Left lung (tissue), 10 donors: ENCODE data around the gene KIAA0513. TPM values are rescaled to one million over a fixed set of nuclear protein-coding genes. Genes with fewer than 3 reads are reported as not detected.

Experiments
- ATAC-seq: fragments of 200-7000 bp; cut with Tn5 transposase; one replicate; pipeline ENCODE4 v1.9.1; 2020; ENCODE audit warnings: moderate library complexity
- DNase-seq, 4 donors: peaks; one replicate each; pipeline ENCODE4 v3.0.0-alpha.2; 2013 to 2020
- H3K27ac ChIP-seq, 2 donors: fragments of 200-600 bp; sonication (generic) in 1 of 2; one replicate each; pipeline versions ENCODE4 v1.5.0 to v1.8.0; 2020 to 2021
- H3K27me3 ChIP-seq, 2 donors: fragments of 200-600 bp; sonication (generic) in 1 of 2; one replicate each; pipeline versions ENCODE4 v1.5.0 to v1.8.0; 2020 to 2021
- H3K36me3 ChIP-seq, 2 donors: fragments of 200-600 bp; sonication (generic) in 1 of 2; one replicate each; pipeline versions ENCODE4 v1.5.0 to v1.8.0; 2020 to 2021
- H3K4me1 ChIP-seq, 2 donors: fragments of 200-600 bp; one replicate each; pipeline ENCODE4 v1.8.0; 2021
- H3K4me3 ChIP-seq, 2 donors: fragments of 200-600 bp; sonication (generic) in 1 of 2; one replicate each; pipeline versions ENCODE4 v1.5.0 to v1.8.0; 2020 to 2021; ENCODE audit warnings: mild to moderate bottlenecking in 1 of 2
- H3K9me3 ChIP-seq, 2 donors: fragments of 200-600 bp; sonication (generic) in 1 of 2; one replicate each; pipeline versions ENCODE4 v1.5.0 to v1.8.0; 2020 to 2021
- CTCF ChIP-seq, 2 donors: fragments of 200-600 bp; sonication (generic) in 1 of 2; IDR thresholded peaks; one replicate each; pipeline versions ENCODE4 v1.5.0 to v1.8.0; 2021; ENCODE audit warnings: antibody characterized with exemption in 2 of 2
- intact Hi-C, 2 donors: fragments of 100-400 bp; cut with DNase I; formaldehyde crosslinking; loops; one replicate each; pipeline versions ENCODE4 v1.11.2 to v1.14.2; 2022
- polyA plus RNA-seq, 6 donors: library from polyadenylated mRNA; unstranded; fragments of 120-200 nt; gene quantifications; one replicate each; pipeline ENCODE4 v1.2.1, GENCODE V29; 2013; ENCODE audit not compliant: insufficient read length in 6 of 6
- total RNA-seq, 2 donors: library from RNA; stranded (reverse); fragmentation: NEBNext Ultra II Directional; extraction: Animal tissue kit (Norgen Biotek cat#: 25700); gene quantifications; one replicate each; pipeline ENCODE4 v1.2.1, GENCODE V29; 2021
- donor health status: DM: no; HTN: yes; CAD: no.
- donor health status: DM: no; HTN: no; CAD: no.

Gene KIAA0513
- total and polyA plus RNA-seq, 8 donors = 4.4 to 31.7 (median 7.6) TPM

DNA sequence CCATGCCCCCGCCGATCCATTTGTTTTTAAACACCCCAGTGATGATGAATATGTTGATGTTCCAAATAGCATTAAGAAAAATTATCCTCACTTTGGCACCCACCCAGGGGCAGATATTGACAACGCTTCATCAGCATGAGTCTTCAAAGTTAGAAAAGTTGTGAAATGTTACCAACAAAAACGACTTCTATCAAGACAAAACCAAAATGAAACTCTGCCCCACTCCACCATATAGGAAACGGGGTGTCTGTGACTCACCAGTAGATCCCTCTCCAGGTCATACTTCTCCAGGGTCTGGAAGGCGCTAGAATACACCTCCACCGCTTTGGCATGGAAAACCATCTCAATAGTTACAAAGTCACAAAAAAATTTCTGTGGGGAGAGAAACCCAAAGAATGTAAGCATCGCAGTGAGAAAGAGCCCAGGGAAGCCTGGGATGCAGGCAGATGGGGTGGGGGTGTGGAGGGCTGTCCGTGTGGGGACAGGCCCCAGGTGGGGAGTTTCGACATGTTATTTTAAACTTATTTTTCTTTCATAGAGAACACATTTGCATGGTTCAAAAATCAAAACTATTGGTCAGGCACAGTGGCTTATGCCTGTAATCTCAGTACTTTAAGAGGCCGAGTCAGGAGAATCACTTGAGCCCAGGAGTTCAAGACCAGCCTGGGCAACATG is 74.5 kb downstream of the KIAA0513 start:
- ATAC-seq (no peak), DNase-seq (no peak)
- H3K27me3 ChIP-seq = peaks cover 0 to 3% of the 10 kb centered on the region in 2 donors
- no peak for TF ChIP-seq CTCF (IDR thresholded peaks at IDR 0.05)
- H3K36me3 ChIP-seq = no peaks in the 10 kb centered on the region
- intact Hi-C loops = no loop called here
- no peaks in the 10 kb centered on the region for H3K9me3 ChIP-seq
- H3K4me1 ChIP-seq = peaks cover 0 to 18% of the 10 kb centered on the region in 2 donors
- no peak overlapping the region for H3K4me3 ChIP-seq
- H3K27ac ChIP-seq = no peak overlapping the region

DNA sequence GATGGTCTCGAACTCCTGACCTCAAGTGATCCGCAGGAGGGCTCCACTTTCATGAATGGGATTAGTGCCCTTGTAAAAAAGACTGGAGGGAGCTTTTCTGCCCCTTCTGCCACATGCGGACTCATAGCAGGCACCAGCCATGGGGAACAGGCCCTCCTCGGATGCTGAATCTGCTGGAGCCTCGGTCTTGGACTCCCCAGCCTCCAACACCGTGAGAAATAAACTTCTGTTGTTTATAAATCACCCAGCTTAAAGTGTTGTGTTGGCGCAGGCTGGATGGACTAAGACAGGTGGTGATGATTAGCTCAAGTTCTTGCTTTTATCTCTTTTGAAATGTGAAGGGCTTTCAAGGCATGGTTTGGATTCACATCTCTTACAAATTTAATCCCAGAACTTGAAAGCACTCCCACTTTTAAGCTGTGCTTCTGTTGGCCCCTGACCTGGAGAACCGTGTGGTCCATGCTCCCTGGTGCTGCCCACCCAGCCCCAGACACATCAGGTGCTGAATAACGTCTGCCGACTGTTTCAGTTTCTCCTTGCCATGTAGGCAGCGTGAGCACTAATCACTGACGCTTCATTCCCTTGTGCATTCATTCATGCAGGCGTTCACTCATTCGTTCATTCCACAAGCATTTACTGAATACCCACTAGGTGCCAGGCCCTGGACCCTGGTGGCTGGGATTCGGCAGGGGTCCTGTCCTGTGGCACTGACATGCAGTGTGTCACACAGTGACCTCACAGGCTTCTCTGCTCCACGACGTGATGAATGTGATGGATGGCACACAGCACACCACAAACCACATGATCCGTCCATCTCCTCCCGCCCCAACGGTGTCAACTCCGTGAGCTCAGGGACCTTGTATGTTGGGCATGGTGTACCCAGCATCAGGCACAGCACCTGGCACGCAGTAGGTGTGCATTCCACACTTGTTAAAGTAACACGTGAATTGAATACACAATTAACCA is 75.8 kb downstream of the KIAA0513 start:
- no peaks in the 10 kb centered on the region for H3K9me3 ChIP-seq
- no peak for ATAC-seq

DNA sequence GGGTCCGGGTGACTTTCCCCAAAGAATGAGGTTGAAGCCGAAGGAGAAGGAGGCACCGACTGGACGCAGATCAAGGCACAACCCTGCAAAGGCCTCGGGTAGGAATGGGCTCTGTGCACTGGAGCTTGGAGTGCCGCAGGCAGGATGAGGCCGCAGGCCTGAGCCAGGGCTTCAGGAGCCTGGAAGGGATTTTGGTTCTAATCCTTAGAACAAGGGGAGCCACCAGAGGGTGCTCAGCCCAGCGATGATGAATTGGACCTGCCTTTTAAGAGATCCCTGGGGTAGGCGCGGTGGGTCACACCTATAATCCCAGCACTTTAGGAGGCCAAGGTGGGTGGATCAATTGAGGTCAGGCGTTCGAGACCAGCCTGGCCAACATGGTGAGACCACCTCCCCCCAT is 76.6 kb downstream of the KIAA0513 start:
- Histone ChIP-seq H3K27me3 (no peaks in the 10 kb centered on the region), H3K36me3 (no peaks in the 10 kb centered on the region), H3K4me3 (no peak overlapping the region), H3K9me3 (no peaks in the 10 kb centered on the region), H3K4me1 (peaks cover 0 to 18% of the 10 kb centered on the region in 2 donors), H3K27ac (no peak overlapping the region)
- no peak for TF ChIP-seq CTCF (IDR thresholded peaks at IDR 0.05)
- DNase-seq (no peak), ATAC-seq (no peak)
- intact Hi-C loops = no loop called here

More for the DNA sequence above, 75.8 kb downstream of the KIAA0513 start:
- no peak for DNase-seq
- Histone ChIP-seq H3K27me3 (no peaks in the 10 kb centered on the region), H3K36me3 (no peaks in the 10 kb centered on the region), H3K27ac (no peak overlapping the region), H3K4me1 (peaks cover 0 to 18% of the 10 kb centered on the region in 2 donors), H3K4me3 (no peak overlapping the region)
- no peak for TF ChIP-seq CTCF (IDR thresholded peaks at IDR 0.05)
- intact Hi-C loops = no loop called here

- no peak for DNase-seq
- H3K36me3 ChIP-seq = no peaks in the 10 kb centered on the region
- peak; percentile 57 for ATAC-seq
- no peak overlapping the region for H3K27ac ChIP-seq
- H3K9me3 ChIP-seq = no peaks in the 10 kb centered on the region
- H3K4me3 ChIP-seq = no peak overlapping the region
- no peak for TF ChIP-seq CTCF (IDR thresholded peaks at IDR 0.05)
- H3K27me3 ChIP-seq = no peaks in the 10 kb centered on the region
- H3K4me1 ChIP-seq = peaks cover 0 to 18% of the 10 kb centered on the region in 2 donors
- intact Hi-C loops = no loop called here
Measured at GRCh38 chr16:85104821-85105391, 77.3 kb downstream of the KIAA0513 start.

GRCh38 chr16:85105475-85105874 is 77.9 kb downstream of the KIAA0513 start:
- Histone ChIP-seq H3K27me3 (no peaks in the 10 kb centered on the region), H3K4me3 (no peak overlapping the region), H3K4me1 (peaks cover 0 to 18% of the 10 kb centered on the region in 2 donors), H3K36me3 (no peaks in the 10 kb centered on the region), H3K27ac (no peak overlapping the region), H3K9me3 (no peaks in the 10 kb centered on the region)
- no peak for TF ChIP-seq CTCF (IDR thresholded peaks at IDR 0.05)
- intact Hi-C loops = no loop called here
- ATAC-seq (no peak), DNase-seq (no peak)
